Fibroblast of mammary gland (primary cell): ENCODE results near the gene SDC4.

Experiments used
- DNase-seq: peaks from one replicate; pipeline ENCODE4 v3.0.0-alpha.2; 2010; ENCODE audit warnings: low read depth
- H3K4me3 ChIP-seq: 2 replicates; pipeline ENCODE4 v1.5.1; 2011; ENCODE audit warnings: low read depth, mild to moderate bottlenecking, low read length, moderate library complexity; ENCODE audit not compliant: control insufficient read depth
- TF ChIP-seq, protein P1 (sequence below): conservative IDR thresholded peaks from 2 replicates; pipeline ENCODE4 v1.5.1; 2011; ENCODE audit warnings: low read depth, low read length, inconsistent platforms; ENCODE audit not compliant: control insufficient read depth, insufficient read depth

The SDC4 gene

DNA sequence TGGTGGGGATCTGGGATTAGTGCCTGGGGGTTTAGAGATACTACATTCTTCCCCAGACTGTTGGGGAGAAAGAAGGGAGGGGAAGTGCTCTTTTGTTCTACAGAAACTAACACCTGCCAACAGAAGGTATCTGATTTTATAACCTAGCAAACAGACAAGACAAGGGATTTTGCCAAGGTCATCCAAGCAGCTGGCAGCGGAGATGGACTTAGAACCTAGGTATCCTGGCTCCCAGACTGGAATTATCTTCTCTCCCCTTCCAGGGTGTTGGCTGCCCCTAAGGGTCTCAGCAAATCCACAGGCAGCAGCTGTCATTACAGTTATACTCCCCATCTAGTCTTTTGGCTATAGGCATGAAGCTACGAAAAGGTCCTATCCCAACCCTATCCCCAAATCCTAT, 8.4 kb downstream of the SDC4 start:
- TF ChIP-seq, protein P1, sequence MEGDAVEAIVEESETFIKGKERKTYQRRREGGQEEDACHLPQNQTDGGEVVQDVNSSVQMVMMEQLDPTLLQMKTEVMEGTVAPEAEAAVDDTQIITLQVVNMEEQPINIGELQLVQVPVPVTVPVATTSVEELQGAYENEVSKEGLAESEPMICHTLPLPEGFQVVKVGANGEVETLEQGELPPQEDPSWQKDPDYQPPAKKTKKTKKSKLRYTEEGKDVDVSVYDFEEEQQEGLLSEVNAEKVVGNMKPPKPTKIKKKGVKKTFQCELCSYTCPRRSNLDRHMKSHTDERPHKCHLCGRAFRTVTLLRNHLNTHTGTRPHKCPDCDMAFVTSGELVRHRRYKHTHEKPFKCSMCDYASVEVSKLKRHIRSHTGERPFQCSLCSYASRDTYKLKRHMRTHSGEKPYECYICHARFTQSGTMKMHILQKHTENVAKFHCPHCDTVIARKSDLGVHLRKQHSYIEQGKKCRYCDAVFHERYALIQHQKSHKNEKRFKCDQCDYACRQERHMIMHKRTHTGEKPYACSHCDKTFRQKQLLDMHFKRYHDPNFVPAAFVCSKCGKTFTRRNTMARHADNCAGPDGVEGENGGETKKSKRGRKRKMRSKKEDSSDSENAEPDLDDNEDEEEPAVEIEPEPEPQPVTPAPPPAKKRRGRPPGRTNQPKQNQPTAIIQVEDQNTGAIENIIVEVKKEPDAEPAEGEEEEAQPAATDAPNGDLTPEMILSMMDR = no peak
- DNase-seq = no peak
- H3K4me3 ChIP-seq = no peak overlapping the region

DNA sequence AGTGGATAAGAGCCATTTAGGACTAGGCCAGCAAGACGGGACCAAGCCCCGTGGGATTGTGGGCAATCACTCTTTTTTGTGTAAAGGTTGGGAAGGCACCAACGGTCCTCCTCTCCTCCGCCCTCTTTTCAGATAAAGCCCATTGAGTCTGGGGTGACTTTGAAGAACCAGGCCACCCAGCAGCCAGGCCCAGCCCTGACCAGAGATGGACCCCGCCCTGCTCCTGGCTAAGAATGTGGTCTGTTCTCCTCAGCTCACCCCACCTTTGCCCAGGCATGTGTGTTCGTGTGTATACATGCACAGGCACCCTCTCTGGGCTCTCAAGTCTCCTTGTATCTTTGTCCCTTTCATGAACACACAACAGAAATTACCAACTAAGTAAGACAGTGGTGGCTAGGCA, 9.1 kb downstream of the SDC4 start:
- no peak for DNase-seq
- no peak overlapping the region for H3K4me3 ChIP-seq
- TF ChIP-seq, protein P1 = no peak

DNA sequence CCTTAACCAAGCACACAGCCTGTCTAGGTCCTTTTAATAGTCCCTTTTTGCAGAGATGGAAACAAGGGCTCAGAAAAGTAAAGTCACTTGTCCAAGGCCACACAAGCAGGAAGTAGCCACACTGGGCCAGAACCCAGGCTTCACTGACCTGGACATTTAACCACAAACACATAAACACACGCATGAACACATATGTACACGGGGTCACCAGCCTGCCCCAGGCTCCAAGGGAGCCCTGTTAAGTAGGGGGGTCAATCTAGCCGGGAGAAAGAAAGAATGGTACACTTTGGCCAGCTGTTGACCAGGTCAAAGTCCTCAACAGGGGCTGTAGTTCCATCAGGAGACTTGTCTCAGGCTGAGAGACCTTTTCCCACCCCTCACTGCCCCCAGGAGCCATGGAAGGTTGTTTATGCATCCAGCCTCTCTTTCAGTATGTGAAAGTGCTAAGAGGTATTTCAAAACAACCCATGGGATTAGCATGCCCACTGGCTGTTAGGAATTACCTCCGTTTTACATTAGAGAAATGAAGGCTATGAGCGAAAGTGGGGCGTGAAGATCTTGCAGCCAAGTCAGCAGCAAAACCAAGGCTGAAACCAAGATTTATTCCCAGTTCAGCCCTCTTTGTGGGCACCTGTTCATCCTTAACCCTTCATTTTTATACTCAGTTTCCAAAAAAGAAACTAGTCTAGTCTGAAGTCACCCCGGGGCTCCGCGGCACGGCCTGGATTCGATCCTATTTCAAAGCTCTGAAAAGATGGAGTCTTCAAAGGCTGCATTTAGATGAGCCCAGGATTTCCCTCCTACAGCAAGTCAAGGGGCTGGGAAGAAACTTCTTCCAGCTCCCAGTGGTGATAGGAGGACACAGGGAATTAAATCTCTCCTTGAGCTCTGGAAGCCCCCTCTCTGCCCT, 9.8 kb downstream of the SDC4 start:
- DNase-seq = peak; percentile 40
- no peak overlapping the region for H3K4me3 ChIP-seq
- TF ChIP-seq, protein P1 = no peak

DNA sequence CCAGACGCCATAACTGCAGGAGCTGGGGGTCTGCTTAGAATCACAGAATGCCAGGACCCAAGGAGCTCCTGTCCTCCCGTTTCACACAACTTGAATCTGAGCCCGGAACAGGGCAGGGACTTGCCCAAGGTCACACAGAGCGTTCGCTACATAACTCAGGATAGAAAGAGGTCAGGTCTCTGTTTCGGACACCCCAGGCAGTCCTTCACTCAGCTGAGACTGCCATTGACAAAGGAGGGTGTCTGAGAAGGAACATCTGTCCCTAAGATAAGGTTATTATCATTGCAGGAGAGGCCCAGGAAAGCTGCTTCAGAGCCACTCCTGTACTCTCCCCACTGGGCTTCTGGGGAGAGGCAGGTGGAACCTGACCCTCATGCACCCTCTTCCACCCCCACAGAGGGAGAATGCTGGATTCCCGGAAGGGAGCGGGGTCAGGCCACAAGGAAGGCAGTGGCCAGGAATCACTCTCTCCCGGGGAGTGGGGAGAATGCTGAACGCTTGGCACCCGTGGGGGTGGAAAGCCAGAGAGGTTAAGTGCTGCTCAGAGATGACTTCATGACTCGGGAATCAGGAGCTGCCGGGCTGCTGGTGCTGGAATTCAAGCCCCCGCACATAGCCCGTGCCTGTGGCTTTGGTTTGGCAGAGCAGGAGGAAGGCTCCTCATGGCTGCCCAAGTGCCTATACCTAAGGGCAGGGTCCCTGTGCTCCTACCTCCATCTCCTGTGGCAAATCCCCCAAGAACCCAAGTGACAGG, 10.7 kb downstream of the SDC4 start:
- H3K4me3 ChIP-seq = no peak overlapping the region
- peak; percentile 84 for DNase-seq
- TF ChIP-seq, protein P1 = no peak

DNA sequence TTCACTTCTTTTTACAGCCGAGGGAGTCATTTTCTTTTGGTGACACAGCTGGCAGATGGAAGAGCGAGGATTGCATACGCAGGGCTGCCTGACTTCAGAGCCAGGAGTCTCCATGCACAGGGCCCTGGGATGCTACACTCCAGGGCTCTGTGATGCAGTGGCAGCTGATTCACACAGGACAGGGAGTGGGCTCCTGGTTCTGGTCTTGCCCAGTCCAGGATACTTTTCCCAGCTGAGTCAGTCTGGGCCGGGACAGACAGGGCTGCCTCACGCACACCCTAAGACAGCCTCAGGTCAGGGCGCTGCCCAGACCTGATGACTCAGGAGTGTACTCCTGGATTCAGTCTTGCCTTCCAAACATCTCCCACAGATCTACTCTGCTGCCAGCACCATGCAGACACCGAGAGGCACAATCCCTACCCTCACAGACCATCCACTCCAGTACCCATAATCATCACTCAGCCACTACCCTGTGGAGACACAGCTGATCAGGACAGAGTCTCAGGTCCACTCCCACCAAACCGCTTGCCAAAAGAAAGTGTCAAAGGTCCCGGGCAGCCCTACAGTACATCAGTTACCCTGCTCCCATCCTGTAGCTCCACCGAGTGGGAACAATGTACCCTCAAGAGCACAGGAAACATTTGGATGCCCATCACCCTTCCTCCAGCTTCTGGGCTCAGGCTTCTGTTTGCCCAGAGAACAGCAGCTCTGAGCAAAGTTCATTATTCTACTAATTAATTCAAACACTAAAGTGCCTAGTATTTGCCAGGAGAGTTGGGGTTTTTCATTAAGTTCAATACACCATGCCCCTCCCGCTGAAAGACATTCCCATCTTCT, 11.5 kb downstream of the SDC4 start:
- H3K4me3 ChIP-seq = no peak overlapping the region
- DNase-seq = peak; percentile 96
- TF ChIP-seq, protein P1 = no peak

DNA sequence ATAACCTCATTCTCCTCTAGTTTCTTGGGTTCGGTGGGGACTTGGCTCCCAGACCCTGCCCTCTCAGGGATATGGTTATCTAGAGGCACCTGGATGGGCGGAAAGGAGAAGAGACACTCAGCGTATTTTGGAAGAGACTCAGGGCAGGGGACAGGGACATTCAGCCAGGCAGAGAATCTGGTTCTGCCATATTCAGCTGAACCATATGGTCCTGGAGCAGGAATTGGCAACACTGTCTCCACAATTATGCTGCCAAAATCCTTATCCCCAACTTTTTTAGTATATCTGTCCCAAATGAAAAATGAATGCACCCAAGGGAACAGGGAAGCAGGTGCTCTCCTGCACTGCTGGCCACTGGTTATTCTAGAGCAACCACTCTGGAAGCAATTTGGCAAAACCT, 17.7 kb downstream of the SDC4 start:
- no peak for DNase-seq
- TF ChIP-seq, protein P1 = no peak
- H3K4me3 ChIP-seq = no peak overlapping the region
